CD4-positive, alpha-beta T cell treated with Interleukin-12 subunit alpha and Interleukin-12 subunit beta, for 1 hour (primary cell): ENCODE data around the gene MALRD1.
"Not testable (repeated sequence)": the region's sequence is repeated elsewhere in the genome, so short reads cannot be mapped to it uniquely, and the experiment has no call there.

Source experiments
- DNase-seq: peaks from one replicate; pipeline ENCODE4 v3.0.0-alpha.2; 2020

Gene MALRD1

DNA sequence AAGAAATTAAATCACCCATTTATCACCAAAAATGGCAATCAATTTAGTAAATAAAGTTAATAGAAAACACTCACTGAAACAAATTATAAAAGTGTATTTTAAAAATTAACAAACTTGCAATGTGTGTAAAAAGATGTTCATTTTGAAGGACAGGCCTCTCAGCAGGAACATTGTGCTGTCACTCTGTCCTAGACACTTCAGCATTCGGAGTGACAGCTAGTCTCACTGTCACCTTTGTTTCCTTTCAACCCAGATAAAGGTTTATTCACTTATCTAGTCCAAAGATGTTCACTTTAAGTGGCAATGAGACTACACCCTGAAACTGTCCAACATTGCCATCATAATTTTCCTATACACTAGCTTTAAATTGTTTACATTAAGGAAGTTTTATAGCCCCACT, 675.7 kb downstream of the MALRD1 start:
- no peak for DNase-seq

DNA sequence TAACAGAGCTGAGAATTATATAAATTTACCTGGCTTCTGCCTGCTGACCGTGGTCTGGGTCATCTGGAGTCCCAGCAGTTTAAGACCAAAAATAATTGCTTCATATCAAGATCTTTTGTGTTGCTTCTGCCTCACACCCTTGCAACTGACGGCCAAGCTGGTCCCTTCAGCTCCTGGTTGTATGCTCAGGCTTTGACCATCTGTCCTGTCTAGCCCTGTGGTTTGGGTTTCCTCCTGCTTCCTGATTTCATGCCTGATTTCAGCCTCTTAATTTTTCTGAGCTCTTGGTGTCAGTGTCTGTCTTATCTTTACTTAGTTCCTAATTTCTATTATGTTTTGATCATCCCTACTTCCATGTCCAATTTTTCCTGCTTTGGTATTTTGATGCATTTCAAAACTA, 679.8 kb downstream of the MALRD1 start:
- DNase-seq: no peak

DNA sequence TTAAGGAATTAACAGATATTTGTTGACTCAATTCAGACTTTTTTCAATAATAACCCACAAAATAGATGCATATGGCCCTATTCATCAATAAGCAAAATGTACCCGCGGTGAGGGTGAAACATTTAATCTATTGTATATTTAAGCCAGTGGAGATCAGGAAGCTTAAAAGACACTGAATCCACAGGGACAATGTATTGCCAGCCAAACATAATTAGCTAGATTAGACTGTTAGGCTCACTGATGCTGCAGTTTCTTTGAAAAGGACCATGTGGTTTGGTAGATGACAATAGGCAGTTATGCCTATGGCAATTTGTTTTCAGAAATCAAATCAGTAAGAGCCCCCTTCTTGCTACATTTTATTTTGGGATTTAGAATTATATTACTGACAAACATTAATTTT, 680.4 kb downstream of the MALRD1 start:
- no peak for DNase-seq

DNA sequence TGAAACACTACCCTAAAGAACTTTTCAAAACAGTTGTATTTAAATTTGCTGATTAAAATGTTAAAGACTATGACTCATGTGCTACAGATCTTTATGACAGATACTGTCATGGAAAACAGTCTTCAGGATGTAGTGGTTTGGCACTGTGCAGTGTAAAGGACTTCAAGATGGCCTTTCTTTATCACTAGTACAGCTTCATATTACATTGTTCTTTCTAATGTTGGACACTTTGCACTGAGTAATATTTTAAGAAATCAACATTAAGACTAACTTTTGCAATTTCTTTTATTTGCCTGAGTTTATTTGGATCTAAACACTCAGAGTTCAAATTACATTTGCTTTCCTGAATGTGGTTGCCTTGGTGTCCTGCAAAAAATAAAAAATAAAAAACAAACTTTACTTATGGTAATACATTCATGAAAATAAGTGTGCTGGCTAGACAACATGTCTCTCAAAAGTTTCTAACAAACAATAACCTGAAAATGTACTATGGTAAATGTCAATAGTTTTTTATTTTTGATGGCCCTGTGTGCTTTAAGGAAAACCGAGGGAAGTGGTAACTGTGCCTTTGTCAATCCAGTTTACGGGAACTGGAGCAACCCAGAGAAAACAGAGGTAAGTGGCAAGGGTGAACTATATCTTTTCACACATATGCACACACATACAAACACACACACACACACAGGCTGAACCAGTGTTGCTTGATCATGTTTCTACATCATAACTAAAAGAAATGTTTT, 681.7 kb downstream of the MALRD1 start:
- no peak for DNase-seq

DNA sequence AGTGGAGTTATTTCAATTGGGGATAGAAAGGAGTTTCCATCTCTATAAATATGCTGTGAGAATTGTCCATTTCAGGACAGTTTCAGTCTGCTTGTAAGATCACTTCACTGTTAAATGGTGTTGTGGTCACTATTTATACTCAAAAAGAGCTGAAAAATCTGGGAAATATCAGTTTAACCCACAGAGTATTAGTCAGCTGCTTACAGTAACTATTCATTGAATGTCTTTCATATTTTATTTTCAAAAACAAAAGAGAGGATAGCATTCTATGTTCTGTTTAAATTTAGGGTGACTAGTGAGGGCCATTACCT, 682.3 kb downstream of the MALRD1 start:
- DNase-seq: no peak

DNA sequence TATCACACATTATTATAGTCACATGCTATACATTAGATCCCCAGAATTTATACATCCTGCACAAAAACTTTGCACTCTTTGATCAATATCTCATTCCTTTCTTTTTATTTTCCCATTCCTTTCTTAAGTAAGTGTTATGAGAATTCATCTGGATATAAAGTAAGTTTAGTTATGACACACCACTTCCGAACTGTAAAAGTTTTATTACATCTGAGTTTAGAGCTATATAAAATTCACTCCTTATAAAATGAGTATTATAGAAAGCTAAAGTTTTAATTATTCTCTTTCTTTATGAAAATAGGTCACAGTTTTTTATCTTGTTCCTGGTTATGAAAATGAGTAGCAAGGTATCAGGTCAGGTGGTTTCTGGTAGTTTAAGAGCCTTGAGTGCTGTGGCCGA, 683.0 kb downstream of the MALRD1 start:
- DNase-seq: no peak

DNA sequence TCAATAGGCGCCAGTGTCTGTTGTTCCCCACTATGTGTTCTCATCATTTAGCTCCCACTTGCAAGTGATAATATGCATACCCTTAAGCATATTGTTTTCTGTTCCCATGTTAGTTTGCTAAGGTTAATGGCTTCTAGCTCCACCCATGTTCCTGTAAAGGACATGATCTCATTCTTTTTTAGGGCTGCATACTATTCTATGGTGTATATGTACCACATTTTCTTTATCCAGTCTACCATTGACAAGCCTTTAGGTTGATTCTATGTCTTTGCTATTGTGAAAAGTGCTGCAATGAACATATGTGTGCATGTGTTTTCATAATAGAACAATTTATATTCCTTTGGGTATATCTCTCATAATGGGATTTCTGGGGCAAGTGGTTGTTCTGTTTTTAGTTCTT, 689.8 kb downstream of the MALRD1 start:
- DNase-seq: no peak

DNA sequence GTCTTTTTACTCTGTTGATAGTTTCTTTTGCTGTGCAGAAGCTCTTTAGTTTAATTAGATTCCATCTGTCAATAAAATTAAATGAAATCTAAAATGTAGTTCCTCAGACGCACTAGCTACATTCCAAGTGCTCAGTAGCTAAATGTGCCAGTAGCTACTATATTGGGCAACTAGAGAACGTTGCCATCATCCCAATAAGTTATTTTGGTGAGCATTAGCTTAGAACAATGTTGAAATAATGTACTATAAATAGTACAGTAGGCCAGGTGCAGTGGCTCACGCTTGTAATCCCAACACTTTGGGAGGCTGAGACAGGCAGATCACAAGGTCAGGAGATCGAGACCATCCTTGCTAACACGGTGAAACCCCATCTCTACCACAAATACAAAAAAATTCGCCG, 690.6 kb downstream of the MALRD1 start:
- not testable (repeated sequence) for DNase-seq

DNA sequence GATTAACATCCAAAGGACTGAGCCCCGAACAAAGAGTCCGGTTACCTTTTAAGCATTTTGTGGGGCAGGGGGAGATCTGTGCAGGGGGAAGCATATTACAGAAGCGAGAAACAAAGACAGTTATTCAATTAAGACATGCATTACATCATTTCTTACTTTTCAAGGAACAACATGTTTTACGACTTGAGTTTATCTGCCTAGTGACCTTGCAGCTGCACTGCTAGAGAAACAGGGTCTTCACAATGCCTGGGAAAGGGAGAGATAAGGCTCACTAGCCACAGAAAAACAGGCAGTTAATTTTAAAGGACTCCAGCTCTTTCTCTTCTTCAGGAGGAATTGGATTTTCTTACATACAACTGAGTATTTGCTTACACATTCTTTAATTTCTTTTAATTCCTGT, 693.5 kb downstream of the MALRD1 start:
- DNase-seq: not testable (repeated sequence)

DNA sequence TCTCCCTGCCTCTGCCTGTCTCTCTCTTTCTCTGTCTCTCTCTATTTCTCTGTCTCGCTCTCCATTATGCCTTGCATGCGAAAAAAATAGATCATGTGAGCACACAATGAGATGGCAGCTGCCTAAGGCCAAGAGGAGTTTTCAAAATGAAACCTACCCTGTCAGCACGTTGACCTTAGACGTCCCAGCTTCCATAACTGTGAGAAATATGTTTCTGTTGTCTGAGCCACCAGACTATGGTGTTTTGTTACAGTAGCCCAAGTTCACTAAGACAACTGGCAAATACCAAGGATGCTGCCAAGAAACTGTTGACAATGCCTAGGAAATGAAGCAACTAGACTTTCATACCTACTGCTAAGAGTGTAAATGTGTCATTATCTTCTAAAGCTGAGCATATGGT, 697.1 kb downstream of the MALRD1 start:
- DNase-seq: no peak

DNA sequence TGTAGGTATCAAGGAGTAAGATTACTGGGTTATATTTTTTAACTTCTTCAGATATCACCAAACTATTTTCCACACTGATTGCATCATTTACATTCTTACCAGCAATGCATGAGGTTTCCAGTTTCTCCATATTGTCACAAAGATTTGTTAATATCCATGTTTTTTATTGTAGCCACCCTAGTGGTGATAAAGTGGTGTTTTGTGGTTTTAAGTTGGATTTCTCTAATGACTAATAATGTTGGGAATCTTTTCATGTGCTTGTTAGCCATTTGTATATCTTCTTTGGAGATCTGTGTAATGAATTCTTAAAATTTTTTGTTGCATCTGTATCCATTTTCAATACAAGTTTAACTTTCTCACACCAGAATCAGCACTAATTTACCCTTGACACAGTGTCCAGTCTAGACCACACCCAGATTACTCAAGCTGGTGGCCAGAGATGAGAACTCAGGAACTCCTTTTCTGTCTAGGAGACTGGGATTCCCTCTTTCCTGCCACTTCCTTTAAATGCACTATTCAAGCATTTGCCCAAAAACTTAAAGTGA, 700.7 kb downstream of the MALRD1 start:
- no peak for DNase-seq

DNA sequence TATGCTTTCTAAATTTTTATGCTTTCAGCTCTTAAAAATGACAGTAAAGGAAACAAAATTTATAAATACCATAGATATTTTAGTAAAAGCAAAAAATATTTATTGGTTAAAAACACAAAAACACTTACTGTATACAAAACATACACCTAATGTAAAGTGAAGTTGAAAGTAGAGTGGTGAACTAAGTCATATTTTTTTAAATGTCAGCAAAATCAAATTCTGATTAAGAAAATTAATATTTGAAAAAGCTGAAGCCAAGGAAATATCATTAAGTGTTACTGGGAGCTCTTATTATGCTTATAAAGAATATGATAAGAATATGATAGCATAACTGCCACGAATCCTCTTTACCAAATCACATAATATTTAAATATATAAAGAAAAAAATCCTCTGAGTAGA, 702.4 kb downstream of the MALRD1 start:
- no peak for DNase-seq

DNA sequence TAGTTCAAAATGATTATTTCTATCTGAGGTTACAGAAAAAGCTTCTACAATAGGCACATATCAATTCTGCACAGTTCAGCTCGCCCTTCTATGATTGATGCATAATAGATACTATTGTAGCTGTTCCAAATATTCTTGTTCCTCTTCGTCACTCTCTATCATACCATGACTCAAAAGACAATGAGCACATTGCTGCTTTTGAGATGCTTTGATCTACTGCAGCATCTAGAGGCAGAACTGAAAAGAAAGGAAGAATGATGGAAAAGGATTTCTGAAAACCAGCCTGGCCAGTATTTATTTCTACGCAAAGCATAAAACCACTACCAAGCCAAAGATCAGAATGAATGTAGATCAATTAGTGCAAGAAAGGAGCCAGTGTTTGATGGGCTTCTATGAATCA, 708.3 kb downstream of the MALRD1 start:
- no peak for DNase-seq

DNA sequence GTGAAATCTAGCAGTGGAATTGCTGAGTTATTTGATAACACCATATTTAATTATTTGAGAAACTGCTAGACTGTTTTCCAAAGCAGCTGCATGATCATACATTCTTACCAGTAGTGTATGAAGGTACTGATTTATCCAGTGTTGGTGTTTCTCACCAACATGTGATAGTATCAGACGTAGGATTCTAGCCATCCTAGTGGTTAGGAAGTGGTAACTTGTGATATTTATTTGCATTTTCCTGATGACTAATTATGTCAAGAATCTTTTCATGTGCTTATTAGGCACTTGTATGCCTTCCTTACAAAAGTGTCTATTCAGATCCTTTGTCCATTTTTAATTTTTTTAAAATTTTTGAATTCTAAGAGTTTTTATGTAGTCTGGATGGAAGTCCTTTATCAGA, 713.4 kb downstream of the MALRD1 start:
- DNase-seq: no peak

DNA sequence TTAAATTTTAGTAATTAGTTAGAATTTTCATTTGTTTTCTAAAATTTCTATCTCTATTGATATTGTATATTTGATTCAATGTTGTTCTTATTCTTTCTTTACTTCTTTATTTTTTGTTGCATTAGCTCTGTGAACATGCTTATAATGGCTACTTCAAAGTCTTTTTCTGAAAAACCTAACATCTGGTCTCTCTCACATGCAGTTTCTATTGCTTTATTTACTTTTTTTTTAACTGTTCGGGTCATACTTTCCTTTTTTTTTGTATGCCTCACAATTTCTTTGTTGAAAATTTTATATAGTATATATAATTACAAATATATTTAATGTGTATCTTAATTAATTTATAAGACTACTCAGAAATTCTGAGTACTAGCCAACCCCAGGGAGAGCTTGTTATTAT, 715.5 kb downstream of the MALRD1 start:
- DNase-seq: no peak

DNA sequence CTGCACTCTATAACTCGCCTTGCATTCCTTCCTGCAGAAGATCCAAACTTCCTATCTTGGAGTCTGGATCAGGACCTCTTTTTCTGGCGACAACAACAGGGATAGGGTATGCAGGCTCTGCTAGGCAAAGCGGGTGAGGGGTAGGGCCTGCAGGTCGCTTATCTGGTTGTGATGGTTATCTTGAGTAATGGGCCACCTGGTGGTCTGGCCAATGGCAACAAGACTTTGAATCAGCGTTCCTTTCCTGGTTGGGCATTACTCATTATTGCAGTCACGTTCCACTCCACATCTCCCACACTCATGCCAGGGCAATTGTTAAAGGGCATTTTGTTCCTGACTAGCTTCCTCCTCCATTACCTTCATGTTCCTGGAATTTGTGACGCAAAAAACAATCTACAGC, 719.3 kb downstream of the MALRD1 start:
- no peak for DNase-seq

DNA sequence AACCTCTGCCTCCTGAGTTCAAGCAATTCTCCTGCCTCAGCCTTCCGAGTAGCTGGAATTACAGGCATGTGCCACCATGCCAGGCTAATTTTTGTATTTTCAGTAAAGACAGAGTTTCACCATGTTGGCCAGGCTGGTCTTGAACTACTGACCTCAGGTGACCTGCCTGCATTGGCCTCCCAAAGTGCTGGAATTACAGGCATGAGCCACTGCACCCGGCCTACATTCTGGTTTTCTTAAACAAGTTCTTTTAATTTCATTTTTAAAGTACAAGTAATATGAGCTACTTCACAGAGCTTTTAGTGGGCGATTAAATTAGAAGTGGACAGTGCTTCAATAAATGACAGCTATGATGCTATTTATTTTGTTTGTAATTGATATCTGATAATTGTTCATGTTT, 721.2 kb downstream of the MALRD1 start:
- DNase-seq: not testable (repeated sequence)

DNA sequence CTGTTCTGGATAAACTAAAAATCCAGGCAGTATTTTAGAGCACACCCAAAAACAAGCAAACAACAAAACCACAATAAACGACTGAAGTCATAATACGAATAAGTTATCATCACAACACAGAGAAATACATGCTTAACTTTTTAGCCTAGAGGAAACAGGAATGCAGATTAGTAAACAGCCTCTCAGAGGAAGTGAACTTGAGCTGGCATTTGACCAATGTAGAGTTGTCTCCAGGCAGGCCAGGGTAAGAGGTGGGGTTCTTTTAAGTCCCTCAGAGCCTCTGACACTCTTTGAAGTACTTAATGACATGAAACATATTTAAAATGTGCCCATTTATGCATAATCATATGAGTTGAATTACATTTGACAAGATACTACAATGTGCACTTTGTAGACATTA, 724.4 kb downstream of the MALRD1 start:
- no peak for DNase-seq

DNA sequence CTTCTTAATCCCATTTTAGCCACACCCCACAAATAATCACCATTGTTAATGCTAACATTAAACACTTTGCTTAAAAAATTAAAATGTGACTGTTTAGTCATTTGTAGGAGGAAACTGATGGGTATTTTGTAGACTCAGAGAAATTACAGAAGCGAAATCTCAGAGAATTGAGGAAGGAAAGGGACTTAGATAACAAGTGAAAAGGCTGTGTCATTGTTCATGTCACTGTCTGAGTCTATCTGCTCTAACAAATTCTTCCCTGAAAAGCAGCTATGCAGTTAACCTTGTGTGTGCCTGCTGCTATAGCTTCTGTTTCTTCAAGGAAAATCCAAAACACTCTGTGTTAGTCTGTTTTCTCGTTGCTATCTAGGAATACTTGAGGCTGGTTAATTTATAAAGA, 726.7 kb downstream of the MALRD1 start:
- no peak for DNase-seq

DNA sequence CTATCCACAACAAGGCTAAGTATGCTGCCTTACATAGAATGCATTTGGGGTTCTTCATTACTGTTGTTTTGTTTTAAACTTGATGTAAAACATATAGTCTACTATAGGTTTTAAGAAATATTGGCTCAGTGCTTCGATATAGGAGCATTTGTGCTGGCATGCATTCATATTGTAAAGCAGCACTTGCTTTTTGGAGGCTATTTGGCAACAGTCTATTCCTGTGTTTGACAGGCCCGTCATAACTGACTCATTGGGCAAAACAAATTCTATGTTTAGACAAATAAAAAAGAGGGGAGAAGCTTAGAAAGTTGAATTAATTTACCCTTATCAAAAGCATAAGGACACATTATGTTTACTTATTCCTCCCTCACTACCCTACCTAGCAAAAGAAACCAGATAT, 729.2 kb downstream of the MALRD1 start:
- DNase-seq: no peak

DNA sequence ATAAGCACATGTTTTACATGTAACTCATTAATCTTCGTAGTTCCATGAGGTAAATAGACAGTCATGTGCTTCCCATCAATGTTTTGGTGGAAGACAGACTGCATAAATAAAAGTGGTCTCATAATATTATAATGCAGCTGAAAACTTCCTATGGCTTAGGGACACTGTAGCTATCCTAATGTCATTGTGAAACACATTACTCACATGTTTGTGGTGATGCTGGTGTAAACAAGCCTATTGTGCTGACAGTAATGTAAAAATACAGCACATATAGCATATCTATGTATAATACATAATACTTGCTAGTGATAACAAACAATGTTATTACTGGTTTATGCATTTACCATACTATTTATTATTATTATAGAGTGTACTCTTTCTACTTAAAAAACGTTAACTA, 730.4 kb downstream of the MALRD1 start:
- no peak for DNase-seq

DNA sequence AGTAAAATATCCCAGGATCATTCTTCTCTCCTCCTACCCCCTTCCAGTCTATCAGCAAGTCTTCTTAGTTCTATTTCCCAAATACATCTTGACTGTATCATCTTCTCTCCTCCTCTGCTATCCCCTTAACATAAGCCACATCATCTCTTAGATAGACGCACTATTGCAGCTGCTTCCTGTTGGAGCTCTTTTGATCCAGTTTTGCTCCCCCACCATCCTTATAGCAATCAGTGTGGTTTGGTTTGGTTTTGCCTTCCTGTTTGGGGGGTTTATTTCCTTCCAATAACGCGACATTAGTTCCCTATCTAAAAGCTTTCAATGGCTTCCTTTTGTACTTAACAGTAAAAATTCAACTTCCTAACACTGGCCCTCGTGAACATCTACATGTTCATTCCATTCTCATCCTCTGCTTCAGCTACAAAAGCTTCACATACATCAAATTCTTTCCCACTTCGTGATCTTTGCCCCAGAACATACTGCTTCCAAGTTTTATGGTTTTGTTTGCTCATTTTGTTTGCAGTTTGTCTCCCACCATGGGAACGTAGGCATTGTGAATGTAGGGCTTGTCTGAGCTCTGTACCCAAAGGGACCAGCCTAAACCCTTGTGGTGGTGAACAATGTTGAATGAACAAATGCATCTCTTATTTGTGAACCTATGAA, 734.0 kb downstream of the MALRD1 start:
- DNase-seq: no peak

DNA sequence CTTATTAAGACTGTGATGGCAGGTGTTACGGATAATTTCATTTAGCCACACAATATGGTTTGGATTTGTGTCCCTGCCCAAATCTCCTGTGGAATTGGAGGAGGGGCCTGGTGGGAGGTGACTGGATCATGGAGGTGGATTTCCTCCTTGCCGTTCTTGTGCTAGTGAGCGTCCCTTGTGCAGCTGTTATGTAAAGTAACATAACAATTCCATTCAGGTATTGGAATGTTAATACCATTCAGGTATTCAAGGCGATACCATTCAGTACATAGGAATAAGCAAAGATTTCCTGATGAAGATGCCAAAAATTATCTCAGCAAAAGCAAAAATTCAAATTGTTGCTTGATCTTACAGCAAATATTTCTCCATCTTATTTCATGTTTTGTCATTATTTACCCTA, 735.1 kb downstream of the MALRD1 start:
- no peak for DNase-seq
